ENCODE results near the gene FBXW12.
"Not testable (repeated sequence)": the region's sequence is repeated elsewhere in the genome, so short reads cannot be mapped to it uniquely, and the experiment has no call there.

The FBXW12 gene

DNA sequence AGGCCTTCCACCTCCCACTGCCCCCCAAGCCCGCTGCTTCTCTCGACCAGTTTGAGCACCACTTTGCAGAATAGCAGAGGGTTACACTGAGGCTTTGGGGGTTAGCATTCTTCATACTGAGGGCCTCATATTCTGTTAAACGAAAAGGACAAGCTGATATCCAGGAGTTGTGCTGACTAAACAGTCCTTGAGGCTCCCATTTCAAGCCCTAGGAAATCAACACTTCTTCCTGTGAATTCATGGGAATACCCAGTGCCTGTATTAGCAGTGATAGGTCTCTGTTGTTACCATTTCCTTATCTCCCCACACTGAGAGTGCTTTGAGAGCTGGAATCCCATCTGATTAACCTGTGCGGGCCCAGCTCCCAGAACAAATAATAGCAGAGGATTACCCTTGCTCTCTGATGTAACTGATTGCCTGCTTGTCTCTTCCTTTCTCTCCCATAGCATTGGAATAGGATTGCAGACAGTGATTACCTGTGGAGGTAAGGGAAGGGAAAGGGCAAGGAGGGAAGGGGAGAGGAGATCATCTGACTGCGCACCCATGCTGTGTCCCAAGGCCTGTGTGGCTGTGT lies 930 bp downstream of the FBXW12 start:
- no peak for DNase-seq (ENCODE audit: low read depth, low spot score)

- DNase-seq (ENCODE audit: low read depth, low spot score): no peak
These were observed 15.6 kb downstream of the FBXW12 start for GRCh38 chr3:48387634-48388033.

DNA sequence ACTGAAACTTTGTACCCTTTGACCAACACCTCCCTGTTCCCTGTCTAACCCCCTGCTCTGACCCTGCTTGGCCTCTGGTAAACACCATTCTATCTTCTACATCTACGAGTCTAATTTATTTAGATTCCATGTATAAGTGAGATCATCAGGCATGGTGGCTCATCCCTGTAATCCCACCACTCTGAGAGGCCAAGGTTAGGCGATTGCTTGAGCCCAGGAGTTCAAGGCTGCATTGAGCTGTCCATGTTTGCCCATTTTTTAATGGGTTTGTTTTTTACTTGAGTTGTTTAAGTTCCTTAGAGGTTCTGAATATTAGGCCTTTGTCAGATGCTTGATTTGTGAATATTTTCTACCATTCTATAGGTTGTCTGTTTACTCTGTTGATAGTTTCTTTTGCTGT lies 16.9 kb downstream of the FBXW12 start:
- no peak for DNase-seq (ENCODE audit: low read depth, low spot score)

- DNase-seq (ENCODE audit: low read depth, low spot score): no peak
These were observed 22.4 kb downstream of the FBXW12 start for GRCh38 chr3:48394391-48394790.

- DNase-seq (ENCODE audit: low read depth, low spot score): no peak
These were observed 23.7 kb downstream of the FBXW12 start for GRCh38 chr3:48395714-48396113.

DNA sequence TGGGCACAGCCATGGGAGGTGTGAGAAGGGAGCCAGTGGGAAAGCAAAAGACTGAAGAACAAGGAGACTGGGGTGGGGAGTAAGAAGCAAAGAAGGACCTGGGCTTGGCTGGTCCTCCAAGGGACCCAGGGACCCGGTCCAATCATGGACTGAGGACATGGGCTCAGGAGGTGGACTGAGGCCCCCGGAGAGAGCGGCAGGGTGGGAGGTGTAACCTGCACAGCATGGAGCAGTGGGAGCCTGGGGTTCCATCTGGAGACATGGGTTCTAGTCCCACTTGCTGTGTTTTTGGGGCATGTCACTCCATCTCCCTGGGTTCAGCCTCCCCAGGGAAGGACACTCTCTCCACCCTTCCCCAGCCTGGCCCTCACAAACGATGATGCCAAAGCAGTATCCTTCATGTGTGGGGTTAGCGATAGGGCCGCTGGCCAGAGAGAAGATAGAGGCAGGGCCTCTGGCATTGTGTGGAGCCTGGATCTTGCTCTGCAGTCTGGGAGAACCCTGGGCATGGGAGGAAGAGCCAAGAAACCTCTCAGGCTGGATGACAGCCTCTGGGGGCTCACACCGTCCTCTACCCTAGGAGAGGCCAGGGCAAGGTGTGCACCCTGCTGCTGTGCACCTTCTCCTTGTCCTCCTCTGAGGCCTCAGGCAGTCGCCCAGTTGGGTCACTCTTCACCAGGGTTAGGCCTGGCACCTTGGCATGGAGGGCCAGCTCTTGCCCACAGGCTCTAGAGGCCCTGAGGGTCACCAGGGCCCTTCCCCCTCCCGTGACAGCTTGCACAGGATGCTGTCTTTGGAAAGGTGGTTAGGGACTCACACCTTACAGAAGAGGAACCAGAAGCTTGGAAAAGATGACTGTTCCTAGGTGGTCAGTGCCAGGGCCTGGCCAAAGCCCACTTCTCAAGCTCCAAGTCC lies 26.0 kb downstream of the FBXW12 start:
- DNase-seq (ENCODE audit: low read depth, low spot score): no peak

GRCh38 chr3:48398701-48399386 lies 26.8 kb downstream of the FBXW12 start:
- no peak for DNase-seq (ENCODE audit: low read depth, low spot score)

GRCh38 chr3:48399387-48400172 lies 27.6 kb downstream of the FBXW12 start:
- no peak for DNase-seq (ENCODE audit: low read depth, low spot score)

- no peak for DNase-seq (ENCODE audit: low read depth, low spot score)
These were observed 28.9 kb downstream of the FBXW12 start for GRCh38 chr3:48400824-48401433.

- not testable (repeated sequence) for DNase-seq (ENCODE audit: low read depth, low spot score)
These were observed 29.4 kb downstream of the FBXW12 start for GRCh38 chr3:48401434-48401901.

DNA sequence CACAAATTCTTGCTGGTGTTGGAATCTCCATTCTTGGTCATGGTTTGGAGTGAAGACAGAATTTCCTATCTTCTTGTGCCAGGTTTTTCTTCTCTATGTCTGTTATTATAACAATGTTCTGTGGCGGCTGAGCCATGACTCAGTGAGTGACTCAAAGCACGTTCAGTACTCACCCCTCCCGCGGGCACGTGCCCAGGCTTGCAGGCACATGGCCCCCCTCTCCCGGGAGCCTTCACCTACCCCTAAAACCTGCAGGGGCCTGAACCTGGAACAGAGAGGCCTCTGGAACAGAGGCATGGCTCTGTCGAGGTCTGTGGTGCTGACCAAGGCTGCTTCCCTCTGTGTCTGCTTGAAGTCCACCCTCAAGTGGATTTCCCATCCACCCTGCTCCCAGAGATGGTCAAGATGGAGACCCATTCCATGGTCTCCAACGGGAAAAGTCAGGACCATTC lies 30.3 kb downstream of the FBXW12 start:
- DNase-seq (ENCODE audit: low read depth, low spot score): peak; percentile 35

GRCh38 chr3:48402907-48403306 lies 30.9 kb downstream of the FBXW12 start:
- DNase-seq (ENCODE audit: low read depth, low spot score): no peak

- DNase-seq (ENCODE audit: low read depth, low spot score): no peak
These were observed 31.8 kb downstream of the FBXW12 start for GRCh38 chr3:48403533-48404439.

GRCh38 chr3:48404440-48405342 lies 32.7 kb downstream of the FBXW12 start:
- DNase-seq (ENCODE audit: low read depth, low spot score): no peak

DNA sequence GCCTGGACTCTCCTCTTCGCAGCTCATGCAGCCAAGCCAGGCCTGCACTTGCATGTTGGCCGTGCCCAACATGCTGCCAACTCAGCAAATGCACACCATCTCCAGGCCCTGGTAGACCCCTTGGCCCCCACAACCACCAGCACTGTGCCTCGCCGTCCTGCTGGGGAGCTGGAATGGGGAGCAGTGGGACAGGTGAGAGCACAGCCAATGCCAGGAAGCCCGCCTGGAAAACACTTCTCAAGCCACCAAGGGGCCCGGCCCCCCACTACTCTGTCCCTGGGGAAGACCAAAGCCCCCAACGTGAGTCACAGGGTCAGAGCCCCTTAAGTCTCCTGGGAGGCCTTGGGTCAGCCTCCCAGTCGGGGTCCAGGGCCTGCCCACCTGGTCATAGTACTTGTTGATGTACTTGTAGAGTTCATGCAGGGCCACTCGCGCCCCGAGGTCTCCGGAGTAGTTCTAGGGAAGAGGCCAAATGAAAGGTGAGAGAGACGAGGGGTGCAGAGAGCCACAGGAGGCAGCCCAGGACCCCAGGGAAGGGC lies 33.4 kb downstream of the FBXW12 start:
- DNase-seq (ENCODE audit: low read depth, low spot score): no peak

DNA sequence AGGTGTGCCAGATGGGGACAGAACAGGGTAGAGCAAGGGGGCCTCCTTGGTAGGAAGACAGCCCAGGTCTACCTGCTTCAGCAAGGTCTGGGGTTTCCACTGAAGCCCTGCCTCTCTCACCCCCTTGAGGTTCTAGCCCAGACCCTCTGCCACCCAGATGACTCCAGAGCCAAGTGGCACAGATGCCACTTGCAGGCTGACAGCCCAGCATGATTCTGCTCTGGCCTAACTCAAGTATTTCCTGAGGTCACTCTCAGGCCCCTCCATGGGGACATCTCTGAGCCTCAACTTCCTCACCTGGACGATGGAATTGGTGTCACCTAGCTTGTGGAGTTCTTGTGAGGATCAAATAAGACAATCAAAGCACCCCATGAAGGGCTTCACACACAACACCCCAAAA lies 34.0 kb downstream of the FBXW12 start:
- no peak for DNase-seq (ENCODE audit: low read depth, low spot score)

DNA sequence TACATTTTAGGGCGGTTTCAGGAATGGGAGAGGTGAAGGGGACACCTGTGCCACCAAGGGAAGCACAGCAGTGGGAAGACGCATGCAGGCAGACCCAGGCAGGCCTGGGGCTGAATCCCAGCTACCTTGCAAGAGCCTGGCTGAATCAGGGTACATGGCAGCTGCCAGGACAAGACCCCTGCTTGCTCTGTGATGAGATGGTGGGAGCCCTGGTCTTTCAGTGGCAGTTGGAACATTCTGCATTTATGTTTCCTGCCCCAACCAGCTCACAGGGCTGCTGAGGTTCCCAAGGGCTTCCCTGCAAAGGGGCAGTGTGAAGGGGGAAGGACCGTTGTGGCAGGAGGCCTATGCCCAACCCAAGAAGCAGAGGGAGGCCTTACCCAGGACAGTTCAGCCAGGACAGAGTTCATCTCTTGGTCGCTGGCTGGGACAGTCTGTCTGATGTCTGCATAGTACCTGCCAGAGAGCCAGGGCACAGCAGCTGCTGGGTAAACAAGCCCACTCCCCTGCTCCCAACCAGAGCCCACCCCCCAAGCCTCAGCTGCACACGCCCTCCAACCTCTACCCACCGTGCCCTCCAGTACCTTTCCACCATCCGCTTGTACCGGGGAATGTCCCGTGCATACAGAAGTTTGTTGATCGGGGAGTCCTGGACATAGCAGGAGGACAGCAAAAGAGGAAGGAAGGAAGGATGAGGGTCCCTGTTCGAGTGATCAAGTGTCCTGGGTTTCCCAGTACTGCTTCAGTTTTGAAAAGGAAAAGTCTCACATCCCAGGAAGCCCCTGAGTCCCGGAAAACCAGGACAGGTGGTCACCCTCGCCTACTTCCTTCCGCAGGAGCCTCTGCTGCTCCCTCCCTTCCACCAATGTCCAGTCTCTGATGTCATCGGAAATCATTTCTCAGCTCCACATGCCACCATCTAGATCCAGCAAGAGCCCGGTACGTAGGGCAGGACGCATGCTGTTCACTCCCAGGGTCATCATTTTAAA lies 34.7 kb downstream of the FBXW12 start:
- DNase-seq (ENCODE audit: low read depth, low spot score): no peak

All from smooth muscle cell of the brain vasculature (primary cell).